H1 (cell line): ENCODE data around the gene KCNAB2. TPM values are rescaled to one million over a fixed set of nuclear protein-coding genes. Genes with fewer than 3 reads are reported as not detected.

ENCODE experiments used
- CTCF ChIP-seq, 3 experiments: IDR thresholded peaks; 1 replicate in 2 of 3; 2 replicates in 1 of 3; pipeline versions ENCODE4 v1.5.1 to v1.6.1; 2011; ENCODE audit warnings: low read length in 3 of 3, mild to moderate bottlenecking in 3 of 3, inconsistent platforms in 2 of 3, low read depth in 1 of 3, moderate library complexity in 1 of 3; ENCODE audit not compliant: insufficient read depth in 1 of 3; ENCODE audit errors: control extremely low read depth in 1 of 3
- HDAC2 ChIP-seq, 2 experiments: fragments of 300-600 bp in 1 of 2; sonication (generic) in 1 of 2; IDR thresholded peaks; 2 replicates each; pipeline ENCODE4 v1.6.1; 2011 to 2012; ENCODE audit warnings: low read depth in 2 of 2, low read length in 2 of 2, mild to moderate bottlenecking in 2 of 2, moderate library complexity in 2 of 2, borderline replicate concordance in 1 of 2, inconsistent platforms in 1 of 2
- HDAC6 ChIP-seq: IDR thresholded peaks from one replicate; pipeline ENCODE4 v1.7.1; 2012; ENCODE audit warnings: low read depth, mild to moderate bottlenecking, inconsistent platforms, low read length, moderate library complexity
- KDM4A ChIP-seq: IDR thresholded peaks from one replicate; pipeline ENCODE4 v1.7.1; 2012; ENCODE audit warnings: low read depth, mild to moderate bottlenecking, moderate library complexity, low read length, inconsistent platforms; ENCODE audit not compliant: severe bottlenecking
- polyA plus RNA-seq, 7 experiments: library from polyadenylated mRNA; depleted of rRNA in 3 of 7; stranded (reverse) in 5 of 7; unstranded in 2 of 7; fragments of >200 nt in 5 of 7; fragments of 200-250 nt in 2 of 7; gene quantifications; 1 replicate in 5 of 7; 2 replicates in 1 of 7; 4 replicates in 1 of 7; pipeline versions ENCODE4 v1.2.1 to v1.2.3, GENCODE V29; 2011 to 2013; ENCODE audit warnings: missing spikeins in 2 of 7, mixed read lengths in 2 of 7
- total RNA-seq: library from RNA; stranded (reverse); fragmentation: NEBNext Ultra II Directional; extraction: Animal tissue kit (Norgen Biotek cat#: 25700); gene quantifications from 2 replicates; pipeline ENCODE4 v1.2.1, GENCODE V29; 2021

The KCNAB2 gene
- total and polyA plus RNA-seq, 2 of the 8 experiments (the other 6 are each of a cell fraction or from before 2014, with no cell fraction given): 4.5 to 7.0 TPM

- TF ChIP-seq HDAC2 (IDR thresholded peaks at IDR 0.05; ENCODE audit: borderline replicate concordance in 1 of 2, low read depth in 2 of 2, low read length in 2 of 2) (no peak), HDAC6 (no peak), KDM4A (no peak), CTCF (IDR thresholded peaks at IDR 0.05; ENCODE audit: control extremely low read depth in 1 of 3, insufficient read depth in 1 of 3, low read depth in 1 of 3, low read length in 3 of 3) (no peak)
Measured at GRCh38 chr1:6131561-6131960, 85.9 kb downstream of the KCNAB2 start (continued).
